ENCODE measurements around the gene COL12A1. TPM values are rescaled to one million over a fixed set of nuclear protein-coding genes. Genes with fewer than 3 reads are reported as not detected.

The COL12A1 gene
- total and polyA plus RNA-seq, 5 donors from 2014 or later: 0.37 TPM; not detected in 4

Other genes starting within 250 kb of the COL12A1 start
- gene COX7A2, start 37.7 kb upstream of the COL12A1 start, total RNA-seq: 216 TPM
- gene COX7A2, start 37.7 kb upstream of the COL12A1 start, polyA plus RNA-seq: 1,000 to 10,000 TPM in 2 of 4 donors, 100 to 1,000 TPM in 2; 978 to 1,158 (median 1,005) TPM
- gene TMEM30A, start 78.7 kb upstream of the COL12A1 start, total RNA-seq: 32.5 TPM
- gene TMEM30A, start 78.7 kb upstream of the COL12A1 start, polyA plus RNA-seq: 10 to 100 TPM; 34.4 to 45.5 (median 41.5) TPM

Data from CD4-positive, CD25-positive, alpha-beta regulatory T cell (primary cell).